HepG2 (cell line): ENCODE measurements around the gene THSD8. TPM values are rescaled to one million over a fixed set of nuclear protein-coding genes. Genes with fewer than 3 reads are reported as not detected.

Experiments
- ARID2 ChIP-seq: sonication (generic); formaldehyde crosslinking; IDR thresholded peaks from 2 replicates; pipeline ENCODE4 v1.8.1; 2022; ENCODE audit warnings: mild to moderate bottlenecking, missing genetic modification reagents, borderline replicate concordance
- BORCS8-MEF2B ChIP-seq: sonication (generic); formaldehyde crosslinking; IDR thresholded peaks from 2 replicates; pipeline ENCODE4 v1.8.0; 2022; ENCODE audit warnings: mild to moderate bottlenecking, missing genetic modification reagents
- CREB3 ChIP-seq: sonication (generic); formaldehyde crosslinking; IDR thresholded peaks from 2 replicates; pipeline ENCODE4 v1.5.0; 2020; ENCODE audit warnings: missing genetic modification reagents
- ELF3 ChIP-seq: IDR thresholded peaks from 2 replicates; pipeline ENCODE4 v1.6.1; 2016; ENCODE audit warnings: missing genetic modification reagents, missing compliant biosample characterization
- HDAC6 ChIP-seq: fragments of 200-600 bp; sonication (generic); IDR thresholded peaks from 2 replicates; pipeline ENCODE4 v1.7.0; 2017; ENCODE audit warnings: mild to moderate bottlenecking, antibody characterized with exemption, low read length, low read depth
- HOXA5 ChIP-seq: sonication (generic); formaldehyde crosslinking; IDR thresholded peaks from 2 replicates; pipeline ENCODE4 v1.4.0; 2020; ENCODE audit warnings: missing genetic modification reagents
- KLF13 ChIP-seq: sonication (generic); formaldehyde crosslinking; IDR thresholded peaks from 2 replicates; pipeline ENCODE4 v1.4.0; 2020; ENCODE audit warnings: mild to moderate bottlenecking, missing genetic modification reagents
- MAFG ChIP-seq: sonication (generic); formaldehyde crosslinking; IDR thresholded peaks from 2 replicates; pipeline ENCODE4 v1.5.1; 2020; ENCODE audit warnings: mild to moderate bottlenecking, missing genetic modification reagents
- NRL ChIP-seq: sonication (generic); formaldehyde crosslinking; IDR thresholded peaks from 2 replicates; pipeline ENCODE4 v1.5.0; 2020; ENCODE audit warnings: missing genetic modification reagents, mild to moderate bottlenecking, moderate library complexity, borderline replicate concordance
- SRF ChIP-seq: IDR thresholded peaks from 2 replicates; pipeline ENCODE4 v1.6.1; 2011; ENCODE audit warnings: mild to moderate bottlenecking, low read depth, low read length, moderate library complexity
- ZFP91 ChIP-seq: sonication (generic); formaldehyde crosslinking; IDR thresholded peaks from 2 replicates; pipeline ENCODE4 v1.9.0; 2022; ENCODE audit warnings: missing genetic modification reagents, mild to moderate bottlenecking, borderline replicate concordance
- ZKSCAN1 ChIP-seq: fragments of 150-350 bp; IDR thresholded peaks from 2 replicates; pipeline ENCODE4 v1.6.1; 2014; ENCODE audit warnings: low read length
- ZMAT3 ChIP-seq: sonication (generic); formaldehyde crosslinking; conservative IDR thresholded peaks from 2 replicates; pipeline ENCODE4 v1.7.0; 2021; ENCODE audit warnings: missing genetic modification reagents
- ZNF20 ChIP-seq: sonication (generic); formaldehyde crosslinking; IDR thresholded peaks from 2 replicates; pipeline ENCODE4 v1.4.0; 2020; ENCODE audit warnings: mild to moderate bottlenecking, moderate library complexity, missing genetic modification reagents
- ZNF3 ChIP-seq: IDR thresholded peaks from 2 replicates; pipeline ENCODE4 v1.7.0; 2017; ENCODE audit warnings: inconsistent platforms
- ZNF33B ChIP-seq: sonication (generic); formaldehyde crosslinking; IDR thresholded peaks from 2 replicates; pipeline ENCODE4 v1.5.1; 2020; ENCODE audit warnings: mild to moderate bottlenecking, missing genetic modification reagents
- ZNF354B ChIP-seq: sonication (generic); formaldehyde crosslinking; IDR thresholded peaks from 2 replicates; pipeline ENCODE4 v1.8.0; 2022; ENCODE audit warnings: mild to moderate bottlenecking, missing genetic modification reagents
- ZNF407 ChIP-seq: sonication (generic); formaldehyde crosslinking; IDR thresholded peaks from one replicate; pipeline ENCODE4 v1.5.1; 2020; ENCODE audit warnings: mild to moderate bottlenecking, missing genetic modification reagents; ENCODE audit errors: not compliant biosample characterization
- ZNF557 ChIP-seq: sonication (generic); formaldehyde crosslinking; IDR thresholded peaks from 2 replicates; pipeline ENCODE4 v1.4.0; 2020; ENCODE audit warnings: missing genetic modification reagents
- ZSCAN30 ChIP-seq: sonication (generic); formaldehyde crosslinking; IDR thresholded peaks from 2 replicates; pipeline ENCODE4 v1.5.0; 2020; ENCODE audit warnings: mild to moderate bottlenecking, missing genetic modification reagents
- polyA plus RNA-seq, 8 experiments: library from polyadenylated mRNA; depleted of rRNA in 3 of 8; stranded (reverse) in 7 of 8; unstranded in 1 of 8; fragments of >200 nt; fragmentation: Illumina TruSeq in 4 of 8; extraction: Trizol in 4 of 8; gene quantifications; 2 replicates each; pipeline versions ENCODE4 v1.2.1 to v1.2.3, GENCODE V29; 2011 to 2016; ENCODE audit warnings: low read depth in 4 of 8, missing spikeins in 1 of 8, mixed read lengths in 1 of 8; ENCODE audit not compliant: insufficient read depth in 1 of 8
- total RNA-seq, 5 experiments: library from RNA; depleted of rRNA; stranded (reverse); fragments of >200 nt; fragmentation: Illumina TruSeq; extraction: Trizol; gene quantifications; 2 replicates each; pipeline ENCODE4 v1.2.3, GENCODE V29; 2016; ENCODE audit warnings: low read depth in 1 of 5

THSD8 gene
- total and polyA plus RNA-seq, 2 of the 13 experiments (the other 11 are each of a cell fraction or from before 2014, with no cell fraction given): 4.8 to 14.9 TPM

- TF ChIP-seq ZNF407 (CRISPR knock-in tag) (no peak), ZNF3 (CRISPR knock-in tag) (no peak), ARID2 (CRISPR knock-in tag) (no peak), ZFP91 (CRISPR knock-in tag) (peak; percentile 51; the same call in 1 of the 2 replicates), ZNF33B (no peak), SRF (peak; percentile 100), ELF3 (CRISPR knock-in tag) (no peak), HDAC6 (no peak), ZSCAN30 (CRISPR knock-in tag) (no peak), ZNF354B (CRISPR knock-in tag) (no peak), KLF13 (CRISPR knock-in tag) (no peak), ZMAT3 (CRISPR knock-in tag) (peak; percentile 67; the same call in 1 of the 2 replicates), CREB3 (CRISPR knock-in tag) (no peak), MAFG (CRISPR knock-in tag) (no peak), BORCS8-MEF2B (no peak), ZKSCAN1 (no peak), HOXA5 (CRISPR knock-in tag) (peak; percentile 30; the same call in 1 of the 2 replicates), NRL (peak; percentile 70; the same call in 1 of the 2 replicates), ZNF20 (CRISPR knock-in tag) (no peak), ZNF557 (CRISPR knock-in tag) (no peak)
Observed at GRCh38 chr19:12793290-12794195, 8.3 kb upstream of the THSD8 start (continued).
